HUDEP-2 (cell line): ENCODE results near the gene TCF3.
"Not testable (repeated sequence)": the region's sequence is repeated elsewhere in the genome, so short reads cannot be mapped to it uniquely, and the experiment has no call there.

Experiments
- DNase-seq, 76 experiments: peaks; one replicate each; lab custom pipeline; 2025; ENCODE audit not compliant: unreplicated experiment in 76 of 76; lab: John Stamatoyannopoulos, UW

The TCF3 gene

DNA sequence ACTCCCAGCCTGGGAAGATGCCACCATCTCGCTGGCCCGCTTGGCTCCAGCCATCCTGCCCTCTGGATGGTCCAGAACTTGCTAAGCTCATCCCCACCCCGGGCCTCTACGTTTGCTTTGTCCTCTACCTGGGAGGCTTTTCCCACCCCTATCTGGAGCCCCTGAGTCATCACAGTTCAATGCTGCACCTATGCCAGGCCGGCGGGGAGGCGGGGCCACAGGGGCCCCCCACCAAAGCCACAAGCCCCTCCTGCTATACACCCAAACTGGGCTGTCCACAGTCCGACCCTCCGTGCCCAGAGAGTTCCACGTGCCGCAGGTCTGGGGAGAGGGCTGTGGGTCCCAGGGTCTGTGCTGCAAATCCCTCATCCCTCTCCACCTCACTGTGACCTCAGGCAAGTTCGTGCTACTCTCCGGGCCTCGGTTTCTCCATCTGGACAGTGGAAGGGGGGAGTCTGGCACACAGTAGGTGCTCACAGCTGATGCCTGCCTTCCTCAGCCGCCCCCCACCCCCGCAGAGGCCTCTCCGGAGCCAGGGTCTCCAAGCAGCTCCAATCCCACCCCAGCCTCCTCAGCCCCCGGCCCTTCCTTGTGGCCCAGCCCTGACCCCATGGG lies 1.9 kb upstream of the TCF3 start:
- no peak for DNase-seq

- DNase-seq: peak in 1 of 76 experiments; percentile 60
Measured at GRCh38 chr19:1653300-1653628, 849 bp upstream of the TCF3 start.

DNA sequence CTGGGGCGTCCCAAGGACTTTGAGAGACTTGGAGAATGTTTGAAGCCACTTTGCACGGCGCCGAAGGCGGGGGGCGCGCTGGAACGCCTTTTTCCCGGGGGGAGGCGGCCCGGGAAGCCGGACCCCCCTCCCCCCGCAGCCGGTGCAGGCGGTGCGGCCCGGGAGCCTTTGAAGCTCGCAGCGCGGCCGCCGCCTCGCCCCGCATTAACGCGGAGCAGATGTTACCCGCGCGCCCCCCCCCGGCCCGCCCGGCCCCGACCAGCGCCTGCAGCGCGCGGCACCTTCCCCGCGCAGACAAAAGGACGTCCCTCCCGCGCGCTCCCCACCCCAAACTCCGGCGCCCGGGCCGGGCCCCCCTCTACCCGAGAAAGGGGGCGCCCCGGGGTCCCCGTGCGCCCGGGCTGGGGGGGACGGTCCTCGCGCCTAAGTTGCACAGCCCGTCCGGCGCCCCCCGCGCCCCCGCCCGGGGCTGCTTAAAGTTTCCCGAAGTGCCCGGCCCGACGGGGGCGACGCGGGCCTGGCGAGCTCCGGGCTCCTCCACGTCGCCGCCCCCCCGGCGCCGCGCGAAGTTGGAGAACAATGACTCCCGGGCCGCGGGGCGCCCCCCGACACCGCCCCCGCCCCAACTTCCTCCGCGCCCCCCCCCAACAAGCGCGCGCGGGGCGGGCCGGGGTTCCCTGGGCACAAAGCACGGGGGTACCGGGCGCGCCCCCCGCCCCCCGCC lies 685 bp downstream of the TCF3 start:
- peak in 41 of 76 experiments; percentile 17 to 69 (median 45) for DNase-seq

GRCh38 chr19:1650650-1651567 lies 1.5 kb downstream of the TCF3 start:
- peak in 42 of 76 experiments; percentile 15 to 69 (median 42) for DNase-seq

- no peak for DNase-seq
Measured at GRCh38 chr19:1649706-1650649, 2.4 kb downstream of the TCF3 start.

DNA sequence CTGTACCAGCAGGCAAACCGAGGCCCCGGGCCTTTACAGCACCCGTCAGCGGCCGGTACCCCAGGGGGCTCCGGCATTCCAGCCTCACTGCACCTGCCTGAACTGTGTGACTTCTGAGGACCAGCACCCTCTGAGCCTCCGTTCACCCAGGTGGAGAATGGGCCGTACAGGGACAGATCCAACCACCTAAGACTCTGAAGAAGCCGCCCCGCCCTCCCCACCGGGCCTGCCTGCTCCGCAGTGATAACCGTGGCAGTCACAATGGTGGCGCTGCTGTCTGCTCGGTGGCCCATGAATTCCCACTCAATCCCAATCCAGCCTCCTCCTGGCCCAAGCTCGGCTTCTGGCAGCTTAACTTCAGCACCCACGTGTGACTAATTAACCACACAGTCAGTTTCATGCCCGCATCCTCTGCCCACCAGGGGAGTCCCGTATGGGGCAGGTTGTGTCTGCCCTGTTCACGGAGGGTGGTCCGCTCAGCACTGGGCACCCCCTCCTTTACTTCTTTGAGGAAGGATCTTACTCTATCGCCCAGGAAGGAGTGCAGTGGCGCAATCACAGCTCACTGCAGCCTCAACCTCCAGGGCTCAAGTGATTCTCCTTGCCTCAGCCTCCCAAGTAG lies 3.4 kb downstream of the TCF3 start:
- DNase-seq: peak in 45 of 76 experiments; percentile 16 to 69 (median 40)

GRCh38 chr19:1648459-1648849 lies 4.0 kb downstream of the TCF3 start:
- DNase-seq: no peak

- DNase-seq: no peak
Measured at GRCh38 chr19:1647501-1648458, 4.6 kb downstream of the TCF3 start.

GRCh38 chr19:1646659-1647453 lies 5.6 kb downstream of the TCF3 start:
- no peak for DNase-seq

- DNase-seq: no peak
Measured at GRCh38 chr19:1646149-1646548, 6.3 kb downstream of the TCF3 start.

GRCh38 chr19:1645299-1645698 lies 7.1 kb downstream of the TCF3 start:
- no peak for DNase-seq

GRCh38 chr19:1644070-1644469 lies 8.3 kb downstream of the TCF3 start:
- no peak for DNase-seq

DNA sequence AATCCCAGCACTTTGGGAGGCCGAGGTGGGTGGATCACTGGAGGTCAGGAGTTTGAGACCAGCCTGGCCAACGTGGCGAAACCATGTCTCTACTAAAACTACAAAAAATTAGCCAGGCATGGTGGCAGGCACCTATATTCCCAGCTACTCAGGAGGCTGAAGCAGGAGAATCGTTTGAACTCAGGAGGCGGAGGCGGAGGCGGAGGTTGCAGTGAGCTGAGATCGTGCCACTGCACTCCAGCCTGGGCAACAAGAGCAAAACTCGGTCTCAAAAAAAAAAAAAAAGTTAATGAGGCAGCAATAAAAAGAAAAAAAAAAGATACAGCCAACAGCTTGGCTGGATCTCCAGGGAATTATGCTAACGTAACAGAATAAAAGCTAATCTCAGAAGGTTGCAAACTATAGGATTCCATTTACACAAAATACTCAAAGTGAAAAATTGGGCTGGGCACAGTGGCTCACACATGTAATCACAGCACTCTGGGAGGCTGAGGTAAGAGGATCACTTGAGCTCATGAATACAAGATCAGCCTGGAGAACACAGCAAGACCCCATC lies 11.4 kb downstream of the TCF3 start:
- DNase-seq: not testable (repeated sequence)

DNA sequence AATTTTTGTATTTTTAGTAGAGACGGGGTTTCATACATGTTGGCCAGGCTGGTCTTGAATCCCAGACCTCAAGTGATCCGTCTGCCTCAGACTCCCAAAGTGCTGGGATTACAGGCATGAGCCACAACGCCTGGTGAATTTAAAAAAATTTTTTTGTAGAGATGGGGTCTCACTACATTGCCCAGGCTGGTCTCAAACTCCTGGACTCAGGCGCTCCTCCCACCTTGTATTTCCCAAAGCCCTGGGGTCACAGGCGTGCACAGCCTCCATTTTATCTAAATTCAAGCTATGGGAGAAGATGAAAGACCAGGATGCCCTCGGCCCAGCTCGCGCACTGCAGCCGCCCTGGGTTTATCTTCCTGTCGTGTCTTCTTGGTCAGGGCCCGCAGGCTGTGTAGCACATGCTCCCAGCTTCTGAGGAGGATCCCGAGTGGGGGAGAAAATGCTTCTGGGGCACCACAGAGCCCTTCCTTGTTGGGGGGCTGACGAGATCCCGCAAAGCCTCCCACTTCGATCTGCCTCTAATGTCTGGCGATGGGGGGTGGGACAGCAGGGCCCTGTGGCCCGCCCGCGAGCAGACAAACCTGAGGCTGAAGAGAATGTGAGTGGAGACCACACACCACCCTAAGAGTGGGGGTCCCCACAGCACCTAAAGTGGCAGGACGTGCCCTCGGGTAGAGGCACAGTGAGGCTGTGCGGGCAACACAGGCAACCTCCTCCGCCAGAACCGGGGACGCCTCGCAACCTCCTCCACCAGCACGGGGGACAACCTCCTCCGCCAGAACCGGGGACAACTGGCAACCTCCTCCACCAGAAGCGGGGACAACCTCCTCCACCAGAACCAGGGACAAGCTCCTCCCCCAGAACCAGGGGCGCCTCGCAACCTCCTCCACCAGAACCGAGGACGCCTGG lies 15.8 kb downstream of the TCF3 start:
- DNase-seq: no peak

DNA sequence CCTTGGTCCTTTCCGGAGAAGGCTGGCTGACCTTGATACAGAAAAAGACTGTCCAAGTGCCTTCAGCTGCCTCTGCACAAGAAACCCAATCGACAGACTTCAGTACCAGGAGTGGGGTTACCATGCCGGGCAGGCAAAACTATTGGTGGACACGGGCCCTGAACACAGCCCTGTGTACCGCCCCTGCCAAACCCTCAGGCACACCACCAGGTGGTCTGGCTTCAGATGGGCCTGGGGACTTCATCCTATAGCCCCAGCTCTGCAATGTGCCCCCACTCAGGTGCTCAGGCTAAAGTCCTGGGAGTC lies 17.5 kb downstream of the TCF3 start:
- DNase-seq: peak in 3 of 76 experiments; percentile 18 to 46 (median 26)

- DNase-seq: peak in 3 of 76 experiments; percentile 16 to 46 (median 32)
Measured at GRCh38 chr19:1634242-1634937, 18.0 kb downstream of the TCF3 start.
